GM19351 (cell line): Measurements from ENCODE around the gene TEP1.
A peak's percentile ranks its signal among the peaks of the same experiment; 100 is the strongest.
"Not testable (repeated sequence)": the region's sequence is repeated elsewhere in the genome, so short reads cannot be mapped to it uniquely, and the experiment has no call there.

Source experiments
- ATAC-seq: cut with Tn5 transposase; IDR thresholded peaks from one replicate; pipeline ENCODE4 v1.9.1; 2021; ENCODE audit warnings: mild to moderate bottlenecking, moderate library complexity; ENCODE audit not compliant: unreplicated experiment

Gene TEP1

DNA sequence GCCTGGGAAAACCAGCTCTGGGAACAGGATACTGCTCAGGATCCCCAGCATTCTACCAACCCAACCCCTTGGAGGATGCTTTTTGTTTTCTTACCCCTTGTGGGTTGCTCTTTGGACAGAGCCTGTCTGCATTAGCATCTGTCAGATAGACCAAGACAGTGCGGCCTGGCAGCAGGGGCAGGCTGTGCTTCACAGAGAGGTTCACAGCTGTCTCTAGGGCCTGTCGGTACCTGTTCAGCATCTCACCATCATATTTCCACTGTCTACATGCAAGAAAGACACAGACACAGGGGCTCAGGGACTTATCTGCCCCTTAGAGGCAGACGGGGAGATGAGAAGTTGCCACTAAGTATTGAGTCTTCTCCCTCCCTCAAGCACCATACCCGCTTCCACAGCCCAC lies 21.8 kb downstream of the TEP1 start:
- ATAC-seq: no peak

DNA sequence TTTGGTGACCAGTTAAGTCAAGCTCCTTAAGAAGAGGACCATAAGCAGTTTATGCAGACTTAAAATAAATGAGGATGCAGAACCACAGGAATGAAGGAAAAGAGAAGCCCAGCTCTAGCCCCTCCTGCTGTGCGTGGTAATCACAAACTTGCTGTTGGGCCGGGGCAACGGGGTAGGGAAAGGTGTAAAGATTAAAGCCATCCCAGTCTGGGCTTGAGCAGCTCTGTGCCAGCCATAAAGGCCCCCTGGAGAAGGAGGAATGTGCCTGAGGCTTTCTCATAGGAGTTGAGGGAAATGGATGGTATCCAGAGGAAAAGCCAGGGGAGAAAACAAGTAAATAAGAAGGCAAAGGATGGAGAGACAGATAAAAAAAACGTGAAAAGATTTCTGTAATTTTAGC lies 25.1 kb downstream of the TEP1 start:
- no peak for ATAC-seq

DNA sequence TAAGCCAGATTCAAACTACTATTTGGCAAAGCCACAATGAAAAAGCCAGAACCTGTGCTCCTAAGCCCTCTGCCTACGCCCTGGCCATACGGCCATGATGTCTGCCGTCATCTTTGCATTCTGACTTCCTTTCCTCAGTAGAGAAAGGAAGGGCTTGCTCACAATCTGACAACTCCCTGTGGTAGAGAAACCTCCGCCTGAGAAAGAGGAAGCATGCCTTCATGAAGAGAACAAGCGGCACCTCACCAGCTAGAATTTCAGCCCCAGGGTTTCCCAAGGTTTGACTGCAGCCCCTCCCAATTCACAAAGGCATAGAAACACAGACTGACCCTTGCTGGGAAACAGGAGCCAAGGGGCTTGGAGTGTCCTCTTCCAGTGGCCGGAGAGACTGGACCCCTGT lies 25.7 kb downstream of the TEP1 start:
- peak; percentile 72 for ATAC-seq

DNA sequence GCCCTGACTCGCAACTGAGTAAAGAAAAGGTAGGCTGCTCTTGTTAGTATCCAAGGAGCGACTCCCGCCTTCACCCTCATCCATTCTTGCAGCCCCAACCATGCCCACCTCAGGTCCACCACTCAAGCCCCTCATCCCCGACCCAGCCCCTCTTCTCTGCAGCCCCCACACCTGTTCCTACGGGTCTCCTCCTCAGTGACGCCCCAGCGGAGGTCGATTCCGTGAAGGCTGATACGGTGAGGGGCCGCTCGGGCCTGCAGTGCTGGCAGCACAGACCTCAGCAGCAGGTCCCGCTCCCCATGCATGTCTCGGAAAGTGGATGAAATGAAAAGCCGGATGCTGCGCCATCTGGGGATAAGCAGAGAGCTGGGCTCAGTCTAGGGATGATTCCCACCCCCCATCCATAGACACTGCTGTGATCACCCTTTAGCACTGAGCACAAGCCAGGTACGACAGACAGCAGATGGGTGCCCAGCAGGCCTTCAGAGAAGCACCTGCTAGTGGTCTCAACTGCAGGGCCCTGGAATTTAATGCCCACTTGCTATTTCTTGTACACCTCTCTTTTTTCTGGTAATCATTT lies 26.9 kb downstream of the TEP1 start:
- no peak for ATAC-seq

DNA sequence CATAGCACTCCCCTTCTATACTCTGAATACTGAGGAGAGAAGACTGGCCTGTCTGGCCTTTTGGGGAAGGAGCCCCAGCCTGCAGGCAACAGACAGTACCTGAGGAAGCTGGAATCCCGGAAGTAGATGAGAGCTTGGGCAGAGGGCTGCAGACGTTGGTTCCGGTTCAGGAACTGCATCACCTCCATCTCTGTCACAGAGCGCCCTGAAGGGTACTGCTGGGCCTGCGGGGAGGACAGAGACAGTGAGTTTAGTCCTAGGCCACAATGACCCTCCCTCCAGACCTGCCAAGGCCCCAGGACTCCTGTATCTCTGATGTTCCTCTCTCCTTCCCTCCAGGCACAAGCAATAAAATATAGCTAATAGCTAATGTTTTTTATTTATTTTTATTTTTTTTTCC lies 28.4 kb downstream of the TEP1 start:
- no peak for ATAC-seq

DNA sequence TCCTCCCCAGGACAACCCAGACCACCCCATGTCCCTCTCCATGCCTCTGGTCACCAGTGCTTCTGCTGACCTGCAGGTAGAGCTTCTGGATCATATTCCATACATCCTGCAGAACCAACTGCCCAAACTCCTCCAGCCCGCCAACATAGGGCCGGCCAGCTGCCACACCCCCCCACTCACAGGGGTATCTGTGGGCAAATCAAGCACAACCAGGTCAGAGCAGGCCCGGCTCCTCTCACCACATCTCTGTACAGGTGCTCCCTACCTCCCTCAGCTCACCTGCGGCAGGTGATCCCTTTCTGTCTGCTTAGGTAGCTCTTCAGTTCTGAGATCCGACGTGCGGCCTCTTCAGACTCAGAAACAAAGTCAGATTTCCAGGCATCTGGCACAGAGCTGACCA lies 29.0 kb downstream of the TEP1 start:
- no peak for ATAC-seq

DNA sequence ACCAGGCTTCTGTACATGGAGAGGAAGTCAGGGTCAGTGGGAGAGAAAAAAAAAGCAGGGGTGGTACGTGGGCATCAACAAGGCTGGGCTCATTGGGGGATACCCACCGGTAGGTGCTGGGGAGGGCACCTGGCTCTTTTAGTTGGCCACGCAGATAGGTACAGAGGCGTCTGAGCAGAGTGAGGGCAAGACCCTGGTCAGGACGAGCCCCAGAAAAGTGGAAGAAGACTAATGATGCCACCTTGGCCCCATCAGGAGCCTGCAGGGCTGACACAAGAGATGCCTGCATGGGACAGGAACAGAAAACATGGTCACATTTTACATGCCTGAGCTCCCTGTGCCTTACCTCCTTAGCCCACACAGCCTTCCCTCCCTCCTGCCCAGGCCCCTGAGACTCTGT lies 29.7 kb downstream of the TEP1 start:
- no peak for ATAC-seq

DNA sequence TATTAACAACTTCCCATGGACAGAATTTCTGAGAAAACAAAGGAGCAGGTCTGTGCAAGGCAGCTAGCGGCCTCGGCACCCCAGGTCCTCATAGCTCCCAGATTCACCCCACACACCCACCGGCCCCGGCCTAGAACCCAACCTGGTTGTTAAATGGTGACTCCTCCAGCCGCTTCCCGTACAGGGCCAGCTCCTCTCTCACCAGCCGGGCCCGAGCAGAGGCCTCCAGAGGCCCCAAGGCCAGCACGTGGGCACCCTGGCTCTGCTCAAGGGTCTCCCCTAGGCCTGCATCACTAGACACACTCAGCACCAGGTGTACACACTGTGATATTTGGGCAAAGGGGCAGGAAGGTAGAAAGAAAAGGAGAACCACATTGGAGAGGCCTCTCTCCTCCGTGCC lies 30.3 kb downstream of the TEP1 start:
- no peak for ATAC-seq

DNA sequence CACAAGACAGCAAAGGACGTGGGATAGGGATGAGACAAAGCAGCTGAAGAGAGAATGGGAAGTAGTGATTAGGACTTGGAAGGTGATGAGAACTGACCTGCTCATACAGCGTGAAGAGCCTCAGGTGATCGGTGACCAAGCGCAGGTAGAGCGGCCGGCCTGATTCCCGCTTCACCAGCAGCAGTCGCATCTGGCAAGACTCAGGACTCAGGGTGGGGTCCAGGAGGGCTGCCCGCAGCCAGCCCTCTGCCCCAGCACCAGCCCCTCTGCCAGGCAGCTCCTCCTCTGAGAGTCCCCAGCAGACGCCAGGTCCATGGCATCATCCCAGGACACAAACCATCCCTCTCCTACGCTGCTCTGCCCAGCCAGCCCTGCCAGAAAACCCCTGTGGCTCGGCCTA lies 30.8 kb downstream of the TEP1 start:
- no peak for ATAC-seq

DNA sequence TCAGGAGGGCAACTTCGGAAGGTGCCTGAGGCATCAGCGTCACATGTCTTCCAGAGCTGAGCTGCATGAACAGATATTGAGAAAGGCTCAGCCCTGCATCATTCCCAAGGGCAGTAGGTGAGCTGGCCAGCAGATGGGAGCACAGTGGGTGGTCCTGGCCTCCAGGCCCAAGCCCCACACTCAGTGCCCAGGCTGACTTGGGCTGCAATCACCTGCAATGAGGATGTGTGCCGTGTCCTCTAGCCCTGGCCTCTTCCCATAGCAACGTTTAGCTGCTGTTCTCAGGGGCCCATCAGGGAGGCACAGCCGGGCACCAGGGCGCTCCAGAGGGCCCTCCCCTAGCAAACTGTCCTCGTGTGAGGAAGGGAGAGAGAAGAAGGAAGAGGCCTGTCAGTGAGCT lies 32.0 kb downstream of the TEP1 start:
- no peak for ATAC-seq

DNA sequence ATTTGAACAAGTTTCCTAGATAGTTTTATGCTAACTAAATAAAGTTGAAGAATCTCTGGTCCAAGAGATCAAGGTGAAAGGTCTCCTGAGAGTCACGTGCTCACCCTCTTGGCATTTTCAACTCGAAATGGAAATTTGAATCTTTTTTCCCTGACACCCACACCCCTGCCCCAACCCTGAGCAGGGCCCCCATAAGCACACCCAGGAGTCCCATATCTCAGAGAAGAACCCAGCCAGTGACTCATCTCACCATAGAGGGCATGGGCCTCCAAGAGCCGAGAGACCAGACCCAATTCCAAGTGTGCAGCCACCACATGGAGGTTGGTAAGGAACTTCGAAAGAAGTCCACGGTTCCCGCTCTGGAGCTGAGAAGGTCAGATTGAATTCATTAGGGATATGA lies 32.6 kb downstream of the TEP1 start:
- no peak for ATAC-seq

DNA sequence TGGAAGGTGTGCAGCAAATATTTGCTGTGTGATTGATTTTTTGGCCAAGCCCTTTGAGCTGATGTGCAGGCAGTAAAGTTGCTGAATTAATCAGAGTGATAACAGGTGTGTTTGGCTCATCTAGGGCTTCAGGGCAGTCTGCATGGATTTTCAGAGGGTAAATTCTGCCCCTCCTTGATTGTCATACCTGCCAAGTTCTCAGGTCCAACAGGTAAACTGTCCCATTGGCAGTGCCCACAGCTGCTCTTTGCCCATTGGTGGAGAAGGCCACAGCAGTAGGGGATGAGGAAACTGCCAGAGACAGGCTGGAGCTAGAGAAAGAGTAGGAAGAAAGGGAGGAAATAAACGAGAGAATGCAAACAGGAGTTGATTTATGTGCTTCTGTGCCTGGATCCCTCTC lies 33.6 kb downstream of the TEP1 start:
- no peak for ATAC-seq

DNA sequence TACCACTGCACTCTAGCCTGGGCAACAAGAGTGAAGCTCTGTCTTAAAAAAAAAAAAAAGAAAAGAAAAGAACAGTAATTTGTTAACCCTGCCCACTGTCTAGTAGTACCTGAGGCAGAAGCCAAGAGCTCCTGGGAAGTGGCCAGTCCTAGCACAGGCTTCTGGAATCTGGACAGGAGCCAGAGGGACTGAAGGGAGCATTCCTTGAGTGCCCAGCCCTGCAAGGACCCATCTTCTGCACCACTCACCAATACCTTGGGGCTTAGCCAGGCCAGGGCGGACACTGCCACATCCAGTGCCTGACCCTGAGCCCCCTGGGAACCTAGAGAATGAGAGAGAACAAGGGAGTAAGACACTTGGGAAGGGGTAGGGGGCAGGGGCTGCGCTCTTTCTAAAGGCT lies 36.1 kb downstream of the TEP1 start:
- no peak for ATAC-seq

DNA sequence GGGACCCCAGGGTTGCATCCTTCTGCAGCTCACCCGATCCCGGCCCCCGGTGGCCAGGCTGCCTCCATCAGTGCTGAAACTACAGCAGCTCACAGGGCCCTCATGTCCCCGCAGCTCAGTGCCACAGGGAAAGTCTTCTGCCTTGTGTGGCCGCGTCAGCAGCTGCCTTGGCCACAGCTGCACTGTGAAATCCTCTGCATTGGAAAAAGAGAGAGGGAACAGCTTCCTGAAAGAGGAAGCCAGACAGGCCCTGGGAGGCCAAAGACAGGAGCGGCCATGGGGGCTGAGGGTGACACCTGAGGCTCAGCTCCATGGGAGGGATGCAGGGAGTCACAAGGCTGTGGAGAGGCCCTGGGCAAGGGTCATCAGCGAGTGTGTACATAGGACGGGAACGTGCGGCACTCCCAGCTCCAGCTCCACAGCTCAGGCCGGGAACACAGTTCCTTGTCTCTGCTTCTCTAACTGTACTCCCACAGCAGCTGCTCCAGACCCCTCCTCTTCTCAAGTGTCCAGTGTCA lies 37.2 kb downstream of the TEP1 start:
- no peak for ATAC-seq

DNA sequence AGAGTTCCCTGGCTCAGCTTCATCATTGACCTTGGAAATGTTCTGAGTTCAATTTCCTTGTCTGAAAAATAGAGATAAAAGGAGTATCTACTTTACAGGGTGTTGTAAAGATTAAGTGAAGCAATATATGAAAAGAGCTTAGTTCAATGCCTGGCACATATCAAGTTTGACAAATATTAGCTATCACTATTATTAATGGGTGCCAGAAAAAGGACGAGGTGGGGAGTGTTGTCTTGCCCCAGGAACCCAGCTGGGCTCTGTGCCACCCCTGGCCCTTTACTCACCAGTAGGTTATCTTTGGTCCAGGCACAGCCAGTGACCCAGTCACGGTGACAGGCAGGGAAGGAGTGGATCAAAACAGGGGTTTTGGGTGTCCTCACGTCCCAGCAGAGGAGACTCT lies 37.8 kb downstream of the TEP1 start:
- ATAC-seq: no peak

DNA sequence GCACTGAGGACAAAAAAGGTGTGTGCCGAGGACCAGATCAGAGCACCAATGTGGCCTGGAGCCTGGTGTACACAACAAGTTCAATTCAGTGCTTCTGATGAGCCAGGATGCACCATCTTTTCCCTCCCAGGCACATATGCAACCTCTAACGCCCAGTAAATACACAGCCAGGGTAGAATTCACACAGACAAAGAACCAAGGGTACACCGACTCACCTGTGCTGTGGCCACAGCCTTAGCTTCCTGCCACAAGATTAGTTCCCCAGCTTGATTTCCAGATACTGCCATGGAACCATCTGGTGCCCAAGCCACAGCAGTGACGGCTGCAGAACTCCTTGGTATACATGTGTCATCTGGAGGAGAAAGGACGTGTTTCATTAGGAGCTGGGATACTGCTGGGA lies 40.5 kb downstream of the TEP1 start:
- ATAC-seq: no peak

DNA sequence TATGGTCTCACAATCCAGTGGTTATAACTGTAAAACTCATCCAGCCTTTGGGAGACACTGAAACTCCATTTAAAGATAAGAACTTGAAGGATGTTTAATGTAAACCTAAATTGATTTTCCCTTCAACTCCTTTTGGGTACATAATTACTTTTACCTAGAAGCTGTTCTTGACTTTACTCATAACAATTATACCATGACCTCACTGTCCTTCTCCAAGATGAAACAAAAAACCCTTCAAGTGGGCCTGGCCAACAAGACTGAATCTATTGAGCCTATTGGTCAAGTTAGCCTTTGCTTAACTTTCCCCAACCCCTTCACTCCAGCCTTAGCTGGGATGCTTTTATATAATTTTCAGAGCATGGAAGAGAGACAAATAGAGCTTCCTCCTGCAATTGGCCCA lies 47.4 kb downstream of the TEP1 start:
- no peak for ATAC-seq

DNA sequence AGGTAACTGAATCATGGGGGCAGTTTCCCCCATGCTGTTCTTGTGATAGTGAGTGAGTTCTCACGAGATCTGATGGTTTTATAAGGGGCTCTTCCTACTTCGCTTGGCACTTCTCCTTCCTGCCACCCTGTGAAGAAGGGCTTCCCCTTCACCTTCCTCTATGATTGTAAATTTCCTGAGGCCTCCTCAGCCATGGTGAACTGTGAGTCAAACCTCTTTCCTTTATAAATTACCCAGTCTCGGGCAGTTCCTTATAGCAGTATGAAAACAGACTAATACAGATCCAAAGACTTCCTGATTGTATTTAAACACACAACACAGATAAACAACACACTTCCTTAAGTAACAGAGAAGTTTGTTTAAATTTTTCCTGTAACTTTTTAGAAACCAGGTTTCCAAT lies 54.8 kb downstream of the TEP1 start:
- ATAC-seq: not testable (repeated sequence)

DNA sequence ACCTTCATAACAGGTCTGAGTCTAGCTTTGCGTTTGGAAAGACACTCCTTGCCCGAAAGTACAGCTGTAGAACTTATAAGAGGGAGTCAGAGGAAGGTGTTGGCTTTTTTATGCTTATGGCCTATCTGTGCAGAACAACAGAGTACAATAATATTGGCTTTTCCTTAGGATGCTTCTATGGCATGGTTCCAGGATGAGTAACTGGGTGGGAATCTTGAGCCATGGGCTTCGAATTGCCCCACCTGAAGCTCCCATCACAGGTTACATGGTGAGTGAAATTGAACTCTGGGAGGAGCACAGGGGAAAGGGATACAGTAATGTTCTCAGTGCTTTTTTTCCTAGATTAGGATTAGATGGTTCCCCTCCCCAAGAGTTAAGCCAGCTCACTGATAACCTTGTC lies 56.9 kb downstream of the TEP1 start:
- ATAC-seq: no peak

DNA sequence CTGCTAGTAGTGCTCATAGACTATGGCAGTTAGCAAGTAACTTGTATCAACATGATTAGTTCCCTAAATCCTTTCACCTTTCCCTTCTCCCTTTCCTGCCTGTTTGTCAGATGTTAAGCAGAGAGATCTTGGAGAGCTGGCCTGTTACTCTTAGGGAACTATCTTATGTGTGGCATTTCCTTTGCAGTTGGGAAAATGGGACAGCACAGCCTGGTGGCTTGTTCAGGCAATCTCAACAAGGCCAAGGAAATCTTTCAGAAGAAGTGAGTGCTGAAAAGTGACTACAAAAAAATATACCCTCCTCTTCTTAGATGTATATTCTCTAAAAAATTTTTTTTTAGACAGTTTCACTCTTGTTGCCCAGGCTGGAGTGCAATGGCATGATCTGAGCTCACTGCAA lies 62.4 kb downstream of the TEP1 start:
- ATAC-seq: no peak

DNA sequence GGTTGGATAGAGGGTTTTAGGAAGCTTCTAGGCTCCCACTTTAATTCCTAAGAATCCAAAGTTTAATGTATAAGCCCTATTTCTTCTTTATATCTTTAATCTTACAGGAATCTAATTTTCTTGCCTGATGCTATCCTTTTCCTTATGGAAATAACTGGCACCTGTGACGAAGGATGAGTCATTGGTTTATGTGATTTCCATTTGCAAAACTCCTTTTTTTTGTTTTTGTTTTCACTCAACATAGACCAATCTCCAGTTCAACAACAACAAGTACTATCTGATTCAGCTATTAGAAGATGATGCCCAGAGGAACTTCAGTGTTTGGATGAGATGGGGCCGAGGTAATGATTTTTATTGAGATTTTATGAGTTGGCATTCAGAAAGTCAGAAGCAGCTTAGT lies 63.0 kb downstream of the TEP1 start:
- ATAC-seq: no peak

DNA sequence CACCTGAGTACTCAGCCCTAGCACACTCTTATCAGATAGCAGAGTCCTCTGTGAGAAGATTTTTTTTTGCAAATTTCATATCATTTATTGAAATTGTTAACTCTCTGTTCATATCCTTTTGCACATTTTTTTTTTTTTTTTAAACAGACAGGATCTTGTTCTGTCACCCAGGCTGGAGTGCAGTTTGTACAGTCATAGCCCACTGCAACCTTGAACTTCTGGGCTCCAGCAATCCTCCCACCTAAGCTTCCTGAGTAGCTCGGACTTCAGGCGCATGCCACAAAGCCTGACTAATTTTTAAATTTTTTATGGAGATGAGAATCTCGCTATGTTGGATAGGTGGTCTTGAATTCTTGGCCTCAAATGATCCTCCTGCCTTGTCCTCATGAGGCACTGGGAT lies 65.6 kb downstream of the TEP1 start:
- no peak for ATAC-seq

DNA sequence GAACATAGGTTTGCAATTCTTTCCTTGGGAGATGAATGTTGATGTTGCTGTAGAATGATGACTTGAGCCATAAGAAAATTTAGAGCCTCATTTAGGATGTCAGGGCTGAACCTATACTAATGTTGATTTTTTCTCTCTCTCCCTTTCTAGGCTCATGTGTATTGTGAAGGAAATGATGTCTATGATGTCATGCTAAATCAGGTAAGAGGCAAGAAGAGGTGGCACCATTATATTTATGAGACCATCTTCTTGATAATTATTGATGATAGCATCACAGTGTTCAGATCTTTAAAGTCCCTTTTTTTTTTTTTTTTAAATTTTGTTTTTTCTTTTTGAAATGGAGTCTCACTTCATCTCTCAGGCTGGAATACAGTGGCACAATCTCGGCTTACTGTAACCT lies 66.6 kb downstream of the TEP1 start:
- no peak for ATAC-seq

DNA sequence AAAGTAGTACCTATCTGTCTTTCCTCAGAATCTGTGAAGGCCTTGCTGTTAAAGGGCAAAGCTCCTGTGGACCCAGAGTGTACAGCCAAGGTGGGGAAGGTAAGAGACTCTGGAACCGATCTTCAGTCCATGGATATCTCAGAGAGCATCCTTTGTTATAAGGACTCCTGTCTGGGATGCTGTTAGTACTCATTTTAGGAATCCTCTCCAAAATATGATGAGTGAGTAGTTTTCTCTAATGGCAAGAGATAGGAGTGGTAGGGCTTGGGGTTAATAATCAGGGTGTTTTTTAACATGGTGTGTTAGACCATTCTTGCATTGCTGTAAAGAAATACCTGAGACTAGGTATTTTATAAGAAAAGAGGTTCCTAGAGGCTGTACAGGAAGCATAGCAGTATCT lies 67.9 kb downstream of the TEP1 start:
- no peak for ATAC-seq
